Vagina (tissue), 2 donors: ENCODE results near the gene SCARF1.

ENCODE experiments used
- CTCF ChIP-seq, 3 experiments: fragments of 450-650 bp in 2 of 3; fragments of 200-600 bp in 1 of 3; sonication (generic) in 1 of 3; IDR thresholded peaks; one replicate each; pipeline ENCODE4 v1.5.1; 2017 to 2019; ENCODE audit warnings: antibody characterized with exemption in 3 of 3, mild to moderate bottlenecking in 2 of 3, moderate library complexity in 2 of 3
- POLR2AphosphoS5 ChIP-seq, 2 donors: sonication (generic); formaldehyde crosslinking; IDR thresholded peaks; one replicate each; pipeline ENCODE4 v1.9.0; 2017; ENCODE audit warnings: antibody characterized with exemption in 2 of 2, mild to moderate bottlenecking in 2 of 2, low read depth in 1 of 2; ENCODE audit not compliant: insufficient read depth in 1 of 2

- TF ChIP-seq CTCF (IDR thresholded peaks at IDR 0.05) (no peak), POLR2AphosphoS5 (IDR thresholded peaks at IDR 0.05; ENCODE audit: insufficient read depth in 1 of 2, low read depth in 1 of 2) (no peak)
Measured at GRCh38 chr17:1635675-1636465, 9.7 kb downstream of the SCARF1 start.
